Choroid plexus epithelial cell (primary cell): Measurements from ENCODE around the gene PLD4.
A peak's percentile ranks its signal among the peaks of the same experiment; 100 is the strongest.

Experiments
- DNase-seq: peaks from one replicate; pipeline ENCODE4 v3.0.0-alpha.2; 2010; ENCODE audit warnings: low read depth
- H3K4me3 ChIP-seq: 2 replicates; pipeline ENCODE4 v1.5.1; 2011; ENCODE audit warnings: low read depth, mild to moderate bottlenecking, control low read depth, low read length, moderate library complexity
- CTCF ChIP-seq: conservative IDR thresholded peaks from 2 replicates; pipeline ENCODE4 v1.5.1; 2011; ENCODE audit warnings: low read depth, mild to moderate bottlenecking, control low read depth, inconsistent platforms, low read length, moderate library complexity

The PLD4 gene

GRCh38 chr14:104972301-104973134, 47.8 kb downstream of the PLD4 start:
- DNase-seq: no peak
- no peak for TF ChIP-seq CTCF
- no peak overlapping the region for H3K4me3 ChIP-seq

- H3K4me3 ChIP-seq: no peak overlapping the region
- DNase-seq: peak; percentile 91
- TF ChIP-seq CTCF: no peak
Observed at GRCh38 chr14:104973135-104973384, 48.4 kb downstream of the PLD4 start.

- H3K4me3 ChIP-seq: no peak overlapping the region
- no peak for TF ChIP-seq CTCF
- peak; percentile 49 for DNase-seq
Observed at GRCh38 chr14:104973385-104974145, 48.9 kb downstream of the PLD4 start.

- no peak for DNase-seq
- no peak for TF ChIP-seq CTCF
- H3K4me3 ChIP-seq: no peak overlapping the region
Observed at GRCh38 chr14:104974146-104974541, 49.5 kb downstream of the PLD4 start.

GRCh38 chr14:104974665-104975390, 50.1 kb downstream of the PLD4 start:
- DNase-seq: no peak
- no peak overlapping the region for H3K4me3 ChIP-seq
- no peak for TF ChIP-seq CTCF

- no peak overlapping the region for H3K4me3 ChIP-seq
- no peak for TF ChIP-seq CTCF
- no peak for DNase-seq
Observed at GRCh38 chr14:104975481-104976197, 51.0 kb downstream of the PLD4 start.
